Ascending aorta (tissue), 2 donors: ENCODE measurements around the gene CPNE4. TPM values are rescaled to one million over a fixed set of nuclear protein-coding genes. Genes with fewer than 3 reads are reported as not detected.
"Not testable (repeated sequence)": the region's sequence is repeated elsewhere in the genome, so short reads cannot be mapped to it uniquely, and the experiment has no call there.

Experiments
- DNase-seq, 2 donors: peaks; one replicate each; pipeline ENCODE4 v3.0.0-alpha.2; 2019; ENCODE audit warnings: low spot score in 2 of 2
- H3K27ac ChIP-seq, 2 donors: fragments of 200-600 bp; sonication (generic); one replicate each; pipeline ENCODE4 v1.5.1; 2016 to 2017; ENCODE audit warnings: mild to moderate bottlenecking in 1 of 2
- H3K27me3 ChIP-seq: fragments of 200-600 bp; sonication (generic); one replicate; pipeline ENCODE4 v1.5.1; 2017
- H3K36me3 ChIP-seq, 2 donors: fragments of 200-600 bp; sonication (generic); one replicate each; pipeline ENCODE4 v1.5.1; 2016
- H3K4me1 ChIP-seq, 2 donors: fragments of 200-600 bp; sonication (generic); one replicate each; pipeline ENCODE4 v1.5.1; 2016 to 2017; ENCODE audit warnings: mild to moderate bottlenecking in 1 of 2
- H3K4me3 ChIP-seq, 2 donors: fragments of 200-600 bp; sonication (generic); one replicate each; pipeline ENCODE4 v1.5.1; 2016 to 2017; ENCODE audit warnings: mild to moderate bottlenecking in 1 of 2
- H3K9me3 ChIP-seq, 2 donors: fragments of 200-600 bp; sonication (generic); one replicate each; pipeline ENCODE4 v1.5.1; 2016
- CTCF ChIP-seq, 3 experiments: fragments of 200-600 bp in 2 of 3; fragments of 450-650 bp in 1 of 3; sonication (generic) in 2 of 3; IDR thresholded peaks; one replicate each; pipeline ENCODE4 v1.5.1; 2016 to 2019; ENCODE audit warnings: antibody characterized with exemption in 3 of 3, mild to moderate bottlenecking in 1 of 3, moderate library complexity in 1 of 3
- intact Hi-C: fragments of 100-400 bp; cut with DNase I; formaldehyde crosslinking; loops from one replicate; pipeline ENCODE4 v1.15.1; 2023
- total RNA-seq: library from RNA; depleted of rRNA; stranded (reverse); fragments of >200 nt; gene quantifications from one replicate; pipeline ENCODE4 v1.1.0, GENCODE V29; 2016

CPNE4 gene
- total RNA-seq, 1 donor from 2014 or later: not detected

- TF ChIP-seq CTCF (IDR thresholded peaks at IDR 0.05): no peak
- Histone ChIP-seq H3K4me3 (no peak overlapping the region), H3K36me3 (no peaks in the 10 kb centered on the region), H3K27me3 (no peaks in the 10 kb centered on the region), H3K27ac (peak overlapping the region; percentile 72 to 86), H3K9me3 (no peaks in the 10 kb centered on the region), H3K4me1 (peaks cover 6 to 28% of the 10 kb centered on the region in 2 donors)
- peak in 1 of 2 donors; percentile 65 for DNase-seq
- intact Hi-C loops: no loop called here
Observed at GRCh38 chr3:131972091-131972490, 62.7 kb downstream of the CPNE4 start.

- H3K27ac ChIP-seq, H3K4me3 ChIP-seq, H3K4me1 ChIP-seq, H3K36me3 ChIP-seq, DNase-seq, intact Hi-C loops, H3K27me3 ChIP-seq: not testable (repeated sequence)
- H3K9me3 ChIP-seq: peaks cover 0 to 19% of the 10 kb centered on the region in 2 donors
Observed at GRCh38 chr3:131963442-131963841, 71.4 kb downstream of the CPNE4 start.

GRCh38 chr3:131962982-131963381 lies 71.8 kb downstream of the CPNE4 start:
- Histone ChIP-seq H3K27me3 (no peaks in the 10 kb centered on the region), H3K36me3 (no peaks in the 10 kb centered on the region), H3K27ac (no peak overlapping the region), H3K4me3 (no peak overlapping the region), H3K9me3 (peaks cover 0 to 19% of the 10 kb centered on the region in 2 donors), H3K4me1 (no peaks in the 10 kb centered on the region)
- no peak for DNase-seq
- intact Hi-C loops: no loop called here
- TF ChIP-seq CTCF (IDR thresholded peaks at IDR 0.05): no peak

GRCh38 chr3:131960324-131960723 lies 74.5 kb downstream of the CPNE4 start:
- DNase-seq: no peak
- H3K4me3 ChIP-seq: no peak overlapping the region
- no peaks in the 10 kb centered on the region for H3K27me3 ChIP-seq
- H3K4me1 ChIP-seq: no peaks in the 10 kb centered on the region
- H3K27ac ChIP-seq: no peak overlapping the region
- intact Hi-C loops: no loop called here
- TF ChIP-seq CTCF (IDR thresholded peaks at IDR 0.05): no peak
- peaks cover 0 to 8% of the 10 kb centered on the region in 2 donors for H3K9me3 ChIP-seq
- H3K36me3 ChIP-seq: no peaks in the 10 kb centered on the region

GRCh38 chr3:131957980-131958379 lies 76.8 kb downstream of the CPNE4 start:
- Histone ChIP-seq H3K36me3 (no peaks in the 10 kb centered on the region), H3K27ac (no peak overlapping the region), H3K27me3 (no peaks in the 10 kb centered on the region), H3K4me1 (no peaks in the 10 kb centered on the region), H3K4me3 (no peak overlapping the region), H3K9me3 (no peaks in the 10 kb centered on the region)
- no peak for DNase-seq
- TF ChIP-seq CTCF (IDR thresholded peaks at IDR 0.05): no peak
- intact Hi-C loops: no loop called here

- H3K27me3 ChIP-seq: no peaks in the 10 kb centered on the region
- DNase-seq: no peak
- H3K4me3 ChIP-seq: no peak overlapping the region
- intact Hi-C loops: no loop called here
- no peaks in the 10 kb centered on the region for H3K36me3 ChIP-seq
- TF ChIP-seq CTCF (IDR thresholded peaks at IDR 0.05): no peak
- no peaks in the 10 kb centered on the region for H3K4me1 ChIP-seq
- no peak overlapping the region for H3K27ac ChIP-seq
- H3K9me3 ChIP-seq: no peaks in the 10 kb centered on the region
Observed at GRCh38 chr3:131957511-131957910, 77.3 kb downstream of the CPNE4 start.
